CD4-positive, alpha-beta T cell treated with Interleukin-15 for 4 hours (primary cell): ENCODE results near the gene SLC10A2.

Experiments used
- DNase-seq: peaks from one replicate; pipeline ENCODE4 v3.0.0-alpha.2; 2020; ENCODE audit warnings: low spot score

Gene SLC10A2

GRCh38 chr13:103046676-103047075 lies 19.5 kb downstream of the SLC10A2 start:
- no peak for DNase-seq

- DNase-seq = no peak
Observed at GRCh38 chr13:103044056-103044455, 22.2 kb downstream of the SLC10A2 start.

GRCh38 chr13:103040006-103040405 lies 26.2 kb downstream of the SLC10A2 start:
- DNase-seq = no peak

GRCh38 chr13:103039183-103039582 lies 27.0 kb downstream of the SLC10A2 start:
- DNase-seq = no peak

- DNase-seq = no peak
Observed at GRCh38 chr13:103036268-103036667, 29.9 kb downstream of the SLC10A2 start.

- no peak for DNase-seq
Observed at GRCh38 chr13:103033999-103034398, 32.2 kb downstream of the SLC10A2 start.

GRCh38 chr13:103031332-103031873 lies 34.8 kb downstream of the SLC10A2 start:
- no peak for DNase-seq

- DNase-seq = no peak
Observed at GRCh38 chr13:103030776-103031175, 35.4 kb downstream of the SLC10A2 start.

GRCh38 chr13:103029798-103030197 lies 36.4 kb downstream of the SLC10A2 start:
- DNase-seq = no peak

- DNase-seq = no peak
Observed at GRCh38 chr13:103022336-103022735, 43.9 kb downstream of the SLC10A2 start.

GRCh38 chr13:103018556-103018955 lies 47.7 kb downstream of the SLC10A2 start:
- DNase-seq = no peak

- no peak for DNase-seq
Observed at GRCh38 chr13:103012646-103013045, 53.6 kb downstream of the SLC10A2 start.

GRCh38 chr13:103009051-103009840 lies 57.0 kb downstream of the SLC10A2 start:
- DNase-seq = no peak

GRCh38 chr13:103007427-103007762 lies 58.8 kb downstream of the SLC10A2 start:
- DNase-seq = no peak

GRCh38 chr13:103006641-103007426 lies 59.4 kb downstream of the SLC10A2 start:
- no peak for DNase-seq

- DNase-seq = no peak
Observed at GRCh38 chr13:103004661-103005345, 61.4 kb downstream of the SLC10A2 start.

GRCh38 chr13:103003631-103004030 lies 62.6 kb downstream of the SLC10A2 start:
- no peak for DNase-seq

GRCh38 chr13:103002279-103002678 lies 63.9 kb downstream of the SLC10A2 start:
- no peak for DNase-seq

- no peak for DNase-seq
Observed at GRCh38 chr13:103000157-103000556, 66.1 kb downstream of the SLC10A2 start.

- DNase-seq = no peak
Observed at GRCh38 chr13:102999499-102999898, 66.7 kb downstream of the SLC10A2 start.
